DOHH2 (cell line): Measurements from ENCODE around the gene HAGHL.

Experiments used
- H3F3A ChIP-seq: fragments of 200-600 bp; sonication (generic), shearing (Covaris generic); 2 replicates; pipeline ENCODE4 v1.6.0; 2016; ENCODE audit warnings: antibody characterized with exemption, mild to moderate bottlenecking; ENCODE audit not compliant: control insufficient read depth, insufficient read depth
- H3K27ac ChIP-seq: fragments of 200-600 bp; sonication (generic); 2 replicates; pipeline ENCODE4 v1.5.1; 2014; ENCODE audit warnings: low read depth, mild to moderate bottlenecking, low read length, moderate library complexity
- H3K27me3 ChIP-seq: fragments of 200-600 bp; sonication (generic); 2 replicates; pipeline ENCODE4 v1.6.1; 2014; ENCODE audit warnings: mild to moderate bottlenecking, low read length, mixed read lengths; ENCODE audit not compliant: control insufficient read depth
- H3K36me3 ChIP-seq: fragments of 200-600 bp; sonication (generic); 2 replicates; pipeline ENCODE4 v1.6.1; 2014; ENCODE audit warnings: mild to moderate bottlenecking, low read length, moderate library complexity, mixed read lengths; ENCODE audit not compliant: control insufficient read depth
- H3K4me1 ChIP-seq: fragments of 200-600 bp; sonication (generic); 2 replicates; pipeline ENCODE4 v1.6.1; 2014; ENCODE audit warnings: mild to moderate bottlenecking, low read length, mixed read lengths; ENCODE audit not compliant: control insufficient read depth
- H3K4me2 ChIP-seq: fragments of 200-600 bp; sonication (generic); 2 replicates; pipeline ENCODE4 v1.6.0; 2014; ENCODE audit warnings: mild to moderate bottlenecking, low read length, moderate library complexity
- H3K4me3 ChIP-seq: fragments of 200-600 bp; sonication (generic); 2 replicates; pipeline ENCODE4 v1.5.1; 2014; ENCODE audit warnings: mild to moderate bottlenecking, low read length, mixed read lengths
- H3K79me2 ChIP-seq: fragments of 200-600 bp; sonication (generic); 2 replicates; pipeline ENCODE4 v1.6.1; 2014; ENCODE audit warnings: mild to moderate bottlenecking, low read length, mixed read lengths; ENCODE audit not compliant: control insufficient read depth
- H3K9me2 ChIP-seq: fragments of 200-600 bp; sonication (generic); replicated peaks from 2 replicates; pipeline ENCODE4 v1.6.1; 2014; ENCODE audit warnings: mild to moderate bottlenecking, low read length, mixed read lengths; ENCODE audit not compliant: control insufficient read depth
- H3K9me3 ChIP-seq: fragments of 200-600 bp; sonication (generic); 2 replicates; pipeline ENCODE4 v1.6.1; 2014; ENCODE audit warnings: antibody characterized with exemption, low read length, mixed read lengths; ENCODE audit not compliant: control insufficient read depth, insufficient read depth
- H4K20me1 ChIP-seq: fragments of 200-600 bp; sonication (generic); 2 replicates; pipeline ENCODE4 v1.6.0; 2014; ENCODE audit warnings: low read depth, mild to moderate bottlenecking, antibody characterized with exemption, low read length, moderate library complexity; ENCODE audit not compliant: control insufficient read depth, insufficient read depth
- CTCF ChIP-seq: fragments of 200-600 bp; sonication (generic); IDR thresholded peaks from one replicate; pipeline ENCODE4 v1.5.1; 2014; ENCODE audit warnings: antibody characterized with exemption, mild to moderate bottlenecking, low read depth, low read length; ENCODE audit not compliant: poor library complexity, severe bottlenecking
- EZH2phosphoT487 ChIP-seq: fragments of 200-600 bp; sonication (generic); IDR thresholded peaks from 2 replicates; pipeline ENCODE4 v1.6.1; 2017; ENCODE audit warnings: borderline replicate concordance, mild to moderate bottlenecking, antibody characterized with exemption, low read length, moderate library complexity, mixed read lengths

The HAGHL gene

DNA sequence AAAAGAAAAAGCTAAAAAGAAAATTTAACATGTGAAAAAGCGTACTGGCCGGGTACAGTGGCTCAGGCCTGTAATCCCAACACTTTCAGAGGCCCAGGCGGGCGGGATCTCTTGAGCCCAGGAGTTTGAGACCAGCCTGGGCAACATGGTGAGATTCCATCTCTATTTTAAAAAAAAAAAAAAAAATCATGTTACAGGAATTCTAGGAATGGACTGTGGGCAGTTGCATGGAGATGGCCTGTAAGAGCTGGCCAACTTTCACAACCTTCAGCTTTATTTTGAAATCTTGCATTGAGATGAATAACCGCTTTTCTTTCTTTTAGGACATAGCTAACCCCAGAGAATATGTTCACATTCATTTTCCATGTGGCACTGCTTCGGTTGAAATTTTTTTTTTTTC, 22.1 kb downstream of the HAGHL start:
- H3K9me2 ChIP-seq, result no peaks in the 10 kb centered on the region
- H3K4me3 ChIP-seq, result no peak overlapping the region
- no peaks in the 10 kb centered on the region for H3K36me3 ChIP-seq
- no peaks in the 10 kb centered on the region for H4K20me1 ChIP-seq
- H3K79me2 ChIP-seq, result no peaks in the 10 kb centered on the region
- no peaks in the 10 kb centered on the region for H3K4me1 ChIP-seq
- no peaks in the 10 kb centered on the region for H3F3A ChIP-seq
- no peaks in the 10 kb centered on the region for H3K27me3 ChIP-seq
- H3K9me3 ChIP-seq, result no peaks in the 10 kb centered on the region
- H3K27ac ChIP-seq, result no peak overlapping the region
- H3K4me2 ChIP-seq, result no peak overlapping the region
- TF ChIP-seq EZH2phosphoT487 (no peak), CTCF (no peak)

GRCh38 chr16:750485-750884, 23.6 kb downstream of the HAGHL start:
- no peaks in the 10 kb centered on the region for H3K79me2 ChIP-seq
- H3K27me3 ChIP-seq, result no peaks in the 10 kb centered on the region
- no peaks in the 10 kb centered on the region for H3K9me3 ChIP-seq
- H3K27ac ChIP-seq, result no peak overlapping the region
- H3F3A ChIP-seq, result no peaks in the 10 kb centered on the region
- no peak overlapping the region for H3K4me3 ChIP-seq
- TF ChIP-seq EZH2phosphoT487 (no peak), CTCF (no peak)
- H3K4me1 ChIP-seq, result no peaks in the 10 kb centered on the region
- H3K9me2 ChIP-seq, result no peaks in the 10 kb centered on the region
- H3K36me3 ChIP-seq, result no peaks in the 10 kb centered on the region
- H3K4me2 ChIP-seq, result no peak overlapping the region
- no peaks in the 10 kb centered on the region for H4K20me1 ChIP-seq

DNA sequence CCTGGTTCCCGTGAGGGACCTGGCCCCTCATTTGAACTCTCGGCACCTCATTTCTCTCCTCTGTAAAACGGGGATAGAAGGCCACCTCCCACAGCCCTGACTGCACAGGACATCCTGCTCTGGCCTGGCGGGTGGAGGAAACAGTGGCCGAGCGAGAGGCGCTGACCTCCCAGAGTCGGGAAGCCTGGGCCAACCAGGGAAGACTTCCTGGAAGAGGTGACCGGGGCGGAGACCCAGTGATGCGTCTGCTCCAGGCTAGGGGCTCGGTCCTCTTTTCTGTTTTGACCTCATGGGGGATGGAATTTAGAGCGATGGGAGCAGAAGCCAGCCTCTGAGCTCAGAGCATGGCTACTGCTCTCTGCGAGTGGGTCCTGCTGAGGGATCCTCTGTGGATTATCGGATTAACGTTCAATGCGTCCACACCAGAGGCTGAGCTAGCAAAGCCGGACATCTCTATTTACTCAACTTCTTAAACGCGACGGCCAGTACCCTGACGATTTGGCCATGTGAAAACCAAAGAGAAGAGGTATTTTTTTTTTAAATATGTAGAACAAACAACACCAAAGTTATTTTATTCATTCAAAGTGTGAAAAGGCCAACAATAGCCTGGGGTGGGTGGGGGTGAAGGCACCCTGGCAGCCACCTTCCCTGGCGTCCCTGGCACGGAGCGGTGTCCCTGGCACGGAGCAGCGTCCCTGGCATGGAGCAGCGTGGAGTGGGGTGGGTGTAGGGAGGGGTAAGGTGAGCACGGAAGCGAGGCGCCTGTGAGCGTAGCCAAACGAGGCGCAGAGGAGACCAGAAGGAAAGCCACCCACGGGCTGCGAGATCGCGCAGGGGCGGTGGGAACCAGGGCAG, 24.5 kb downstream of the HAGHL start:
- Histone ChIP-seq H3F3A (no peaks in the 10 kb centered on the region), H3K9me3 (no peaks in the 10 kb centered on the region), H3K4me1 (no peaks in the 10 kb centered on the region), H3K4me2 (no peak overlapping the region), H4K20me1 (no peaks in the 10 kb centered on the region), H3K4me3 (no peak overlapping the region), H3K79me2 (no peaks in the 10 kb centered on the region), H3K27me3 (peaks cover 1% of the 10 kb centered on the region; the same call in 1 of the 2 replicates), H3K36me3 (no peaks in the 10 kb centered on the region), H3K9me2 (no peaks in the 10 kb centered on the region), H3K27ac (no peak overlapping the region)
- TF ChIP-seq CTCF (no peak), EZH2phosphoT487 (no peak)
